HG03159 (cell line): Measurements from ENCODE around the gene IL2RG.

ENCODE experiments used
- ATAC-seq: cut with Tn5 transposase; IDR thresholded peaks from one replicate; pipeline ENCODE4 v1.9.1; 2021; ENCODE audit warnings: mild to moderate bottlenecking, moderate library complexity; ENCODE audit not compliant: unreplicated experiment

The IL2RG gene

GRCh38 chrX:71109051-71109450 lies 2.3 kb downstream of the IL2RG start:
- ATAC-seq: no peak

- ATAC-seq: no peak
Observed at GRCh38 chrX:71107762-71108360, 3.5 kb downstream of the IL2RG start.

GRCh38 chrX:71107245-71107644 lies 4.1 kb downstream of the IL2RG start:
- ATAC-seq: no peak

- ATAC-seq: no peak
Observed at GRCh38 chrX:71106427-71106826, 5.0 kb downstream of the IL2RG start, which contains the start of gene CXorf65. Gene CXorf65 (minus strand): TSS chrX:71106740. CDS start chrX:71106556, 184 bp downstream.

GRCh38 chrX:71105628-71106027 lies 5.7 kb downstream of the IL2RG start:
- ATAC-seq: no peak

- ATAC-seq: peak; percentile 38
Observed at GRCh38 chrX:71103110-71103983, 8.0 kb downstream of the IL2RG start.

- no peak for ATAC-seq
Observed at GRCh38 chrX:71102292-71102691, 9.1 kb downstream of the IL2RG start.

- no peak for ATAC-seq
Observed at GRCh38 chrX:71100581-71101505, 10.5 kb downstream of the IL2RG start.

- ATAC-seq: no peak
Observed at GRCh38 chrX:71099736-71100135, 11.6 kb downstream of the IL2RG start.

GRCh38 chrX:71098951-71099506 lies 12.3 kb downstream of the IL2RG start:
- ATAC-seq: no peak

GRCh38 chrX:71098302-71098701 lies 13.1 kb downstream of the IL2RG start:
- no peak for ATAC-seq

GRCh38 chrX:71096760-71097032 lies 14.7 kb downstream of the IL2RG start:
- no peak for ATAC-seq

- ATAC-seq: no peak
Observed at GRCh38 chrX:71095981-71096759, 15.2 kb downstream of the IL2RG start.

GRCh38 chrX:71095555-71095980 lies 15.8 kb downstream of the IL2RG start, which contains the start of gene FOXO4:
Gene FOXO4 (plus strand): TSS chrX:71095851. CDS start chrX:71096529, 678 bp downstream.
- ATAC-seq: peak; percentile 81

GRCh38 chrX:71095033-71095432 lies 16.3 kb downstream of the IL2RG start:
- no peak for ATAC-seq

- no peak for ATAC-seq
Observed at GRCh38 chrX:71091263-71091662, 20.1 kb downstream of the IL2RG start.

- no peak for ATAC-seq
Observed at GRCh38 chrX:71085900-71086299, 25.5 kb downstream of the IL2RG start.

GRCh38 chrX:71082822-71083221 lies 28.6 kb downstream of the IL2RG start:
- no peak for ATAC-seq

- ATAC-seq: no peak
Observed at GRCh38 chrX:71082124-71082647, 29.2 kb downstream of the IL2RG start.
